RPMI8226 (cell line): ENCODE data around the gene DAB1.
"Not testable (repeated sequence)": the region's sequence is repeated elsewhere in the genome, so short reads cannot be mapped to it uniquely, and the experiment has no call there.

Experiments used
- DNase-seq: peaks from one replicate; pipeline ENCODE4 v3.0.0-alpha.2; 2015

Gene DAB1

GRCh38 chr1:57265104-57265503 lies 158.8 kb downstream of the DAB1 start:
- no peak for DNase-seq

GRCh38 chr1:57262472-57262871 lies 161.4 kb downstream of the DAB1 start:
- DNase-seq = no peak

DNA sequence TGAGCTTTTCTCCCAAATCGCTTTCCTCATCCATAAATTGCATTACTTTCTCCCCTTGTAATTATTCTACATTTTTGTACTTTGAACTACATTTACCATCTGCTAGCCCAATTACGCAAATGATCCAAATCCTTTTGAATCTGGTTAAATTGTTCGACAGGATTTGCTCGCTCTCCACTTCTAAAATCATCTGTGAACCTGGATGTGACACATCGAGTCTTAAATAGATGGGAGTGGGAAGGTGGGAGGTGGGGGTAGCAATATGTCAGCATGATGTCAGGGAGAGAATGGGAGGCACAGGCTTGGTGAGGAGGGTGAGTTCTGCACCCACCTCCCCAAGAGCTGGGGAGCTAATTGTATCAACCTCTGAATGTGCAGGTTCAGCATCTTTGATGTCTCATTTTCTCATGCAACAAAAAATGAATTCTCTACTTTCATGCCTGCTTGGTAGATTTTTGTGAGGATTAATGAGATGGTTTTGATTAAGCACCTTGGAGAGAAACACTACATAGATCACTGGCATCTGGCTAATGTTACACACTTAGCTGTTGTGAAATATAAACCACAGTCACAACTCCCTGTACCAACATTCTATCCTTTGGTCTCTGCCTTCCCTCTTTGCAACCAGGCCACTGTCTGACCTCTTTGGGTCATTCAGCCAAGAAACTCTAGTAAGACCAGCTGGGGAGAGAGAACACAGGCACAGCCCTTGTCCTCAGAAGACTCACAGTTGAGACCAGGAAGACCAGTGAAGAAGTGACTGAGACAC lies 165.1 kb downstream of the DAB1 start:
- DNase-seq = no peak

GRCh38 chr1:57255945-57256344 lies 167.9 kb downstream of the DAB1 start:
- DNase-seq = no peak

GRCh38 chr1:57254022-57254421 lies 169.8 kb downstream of the DAB1 start:
- DNase-seq = no peak

DNA sequence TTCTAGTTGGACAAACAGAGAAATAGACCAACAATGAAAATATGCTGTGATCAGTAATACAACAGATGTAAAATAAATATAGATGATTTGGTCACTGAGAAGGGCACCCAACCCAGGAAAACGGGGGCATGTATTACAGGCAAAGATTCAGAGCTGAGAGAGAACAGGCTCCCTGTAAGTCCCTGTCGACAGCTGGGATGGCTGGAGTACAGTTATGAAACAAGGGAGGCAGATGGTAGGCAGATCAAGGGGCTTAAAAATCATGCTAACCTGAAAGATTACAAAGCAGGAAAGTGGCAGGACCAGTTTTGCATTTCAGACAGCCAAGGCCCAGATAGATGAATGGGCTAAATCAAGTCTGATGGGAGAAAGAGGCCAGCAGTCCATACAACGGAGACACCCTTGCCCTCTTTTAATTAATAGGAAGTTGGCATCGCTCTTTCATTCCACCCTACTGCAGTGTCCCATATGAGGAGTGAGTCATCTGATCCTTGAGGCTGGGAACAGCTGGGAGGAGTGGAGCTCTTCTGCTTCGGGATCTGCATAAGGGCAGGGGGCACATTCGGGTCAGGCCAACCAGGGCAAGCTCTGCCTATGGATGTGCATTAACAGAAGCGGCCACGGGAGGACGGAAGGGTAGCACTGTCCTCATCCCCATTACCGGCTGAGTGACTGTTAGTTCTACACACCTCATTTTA lies 171.1 kb downstream of the DAB1 start:
- no peak for DNase-seq

- DNase-seq = no peak
Observed at GRCh38 chr1:57250021-57250420, 173.8 kb downstream of the DAB1 start.

GRCh38 chr1:57249511-57249910 lies 174.3 kb downstream of the DAB1 start:
- DNase-seq = no peak

DNA sequence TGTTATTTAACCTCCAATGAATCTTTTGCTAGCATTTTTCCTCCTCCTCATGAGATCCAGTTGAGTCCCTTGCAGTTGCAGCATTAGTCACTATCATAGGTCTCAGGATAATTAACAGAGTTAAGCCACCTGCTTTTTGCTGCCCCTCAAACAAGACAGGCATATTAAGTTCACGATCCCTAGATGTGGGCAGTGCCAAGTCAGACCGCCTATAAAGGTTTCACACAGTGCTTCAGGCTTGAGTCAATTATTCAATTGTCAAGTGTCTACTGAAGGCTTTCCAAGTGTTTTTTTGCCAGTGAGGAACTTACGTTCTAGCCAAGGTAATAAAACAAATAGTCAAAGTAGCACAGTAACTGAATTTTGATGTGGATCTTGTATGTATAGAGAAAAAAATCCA lies 175.0 kb downstream of the DAB1 start:
- DNase-seq = no peak

- no peak for DNase-seq
Observed at GRCh38 chr1:57238233-57238781, 185.6 kb downstream of the DAB1 start.

DNA sequence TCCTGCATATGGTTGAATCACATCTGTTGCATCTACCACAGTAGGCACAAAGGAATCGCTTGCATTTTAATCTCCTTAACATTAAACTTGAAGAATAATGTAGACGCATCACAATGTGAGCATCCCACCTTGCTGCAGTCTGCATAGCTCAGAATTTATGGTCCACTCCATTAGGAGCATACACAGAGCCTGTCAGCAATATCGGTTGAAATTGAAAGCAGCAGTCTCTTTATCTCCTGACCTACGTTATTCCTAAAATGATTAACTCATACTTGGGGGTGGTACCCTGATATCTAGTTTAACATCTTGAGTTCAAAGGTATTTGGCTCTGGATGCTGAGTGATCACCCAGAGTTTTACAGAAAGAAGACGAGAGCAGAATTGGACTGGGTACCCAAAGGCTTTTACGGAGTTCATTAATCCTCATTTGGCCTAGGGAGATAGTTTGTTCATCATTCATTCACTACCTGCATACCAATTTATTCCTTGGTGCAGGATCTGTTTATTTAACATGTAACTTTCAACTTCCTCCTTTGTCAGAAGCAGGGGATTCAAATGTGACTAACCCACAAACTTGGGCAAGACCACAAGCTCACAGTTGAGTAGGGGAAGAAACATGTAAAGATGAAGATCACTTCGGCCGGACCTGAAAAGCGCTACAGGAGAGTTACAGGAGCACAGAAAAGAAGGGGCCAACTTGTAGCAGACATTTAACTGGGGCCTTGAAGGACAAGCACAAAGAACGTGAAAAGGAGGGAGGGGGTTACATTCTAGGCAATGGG lies 187.9 kb downstream of the DAB1 start:
- DNase-seq = no peak

- DNase-seq = no peak
Observed at GRCh38 chr1:57234459-57234858, 189.4 kb downstream of the DAB1 start.

- no peak for DNase-seq
Observed at GRCh38 chr1:57232500-57232899, 191.4 kb downstream of the DAB1 start.

GRCh38 chr1:57229998-57230397 lies 193.9 kb downstream of the DAB1 start:
- no peak for DNase-seq

- no peak for DNase-seq
Observed at GRCh38 chr1:57229076-57229475, 194.8 kb downstream of the DAB1 start.

DNA sequence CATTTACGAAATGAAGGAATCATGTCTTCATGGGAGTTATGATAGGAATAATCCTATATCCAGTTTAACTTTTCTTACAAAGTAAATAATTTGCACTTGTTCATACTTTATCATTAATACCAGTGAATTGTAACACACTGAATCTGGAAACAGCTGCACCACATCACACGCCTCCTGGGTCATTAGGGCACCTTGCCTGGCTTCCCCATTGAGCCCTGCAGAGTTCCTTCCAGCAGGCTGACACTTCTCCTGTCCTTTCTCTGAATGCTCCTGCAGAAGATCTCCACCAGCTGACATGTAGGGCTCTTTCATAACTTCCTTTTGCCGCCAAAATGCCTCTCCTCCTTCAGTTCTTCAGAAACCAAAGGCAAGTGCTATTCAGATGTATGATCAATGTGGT lies 201.1 kb downstream of the DAB1 start:
- DNase-seq = no peak

DNA sequence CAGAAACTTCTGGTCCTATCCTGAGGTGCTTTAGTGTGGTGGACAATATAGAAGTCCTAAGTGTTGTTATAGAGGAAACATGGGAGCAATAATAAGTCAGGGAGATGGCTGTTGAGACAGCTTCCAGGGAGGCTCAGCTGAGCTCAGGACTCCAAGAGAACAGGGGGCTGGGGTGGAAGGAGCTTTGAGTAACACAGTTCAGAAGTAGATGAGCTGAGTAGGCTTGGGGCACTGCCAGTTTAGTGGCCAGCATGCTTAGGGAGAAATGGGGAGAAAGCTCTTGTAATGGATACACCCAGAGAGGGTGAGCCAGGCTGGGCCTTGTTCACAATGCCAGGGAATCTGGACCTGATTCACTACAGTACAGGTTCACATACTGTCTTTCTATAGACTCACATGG lies 201.6 kb downstream of the DAB1 start:
- DNase-seq = no peak

GRCh38 chr1:57220905-57221304 lies 203.0 kb downstream of the DAB1 start:
- not testable (repeated sequence) for DNase-seq

DNA sequence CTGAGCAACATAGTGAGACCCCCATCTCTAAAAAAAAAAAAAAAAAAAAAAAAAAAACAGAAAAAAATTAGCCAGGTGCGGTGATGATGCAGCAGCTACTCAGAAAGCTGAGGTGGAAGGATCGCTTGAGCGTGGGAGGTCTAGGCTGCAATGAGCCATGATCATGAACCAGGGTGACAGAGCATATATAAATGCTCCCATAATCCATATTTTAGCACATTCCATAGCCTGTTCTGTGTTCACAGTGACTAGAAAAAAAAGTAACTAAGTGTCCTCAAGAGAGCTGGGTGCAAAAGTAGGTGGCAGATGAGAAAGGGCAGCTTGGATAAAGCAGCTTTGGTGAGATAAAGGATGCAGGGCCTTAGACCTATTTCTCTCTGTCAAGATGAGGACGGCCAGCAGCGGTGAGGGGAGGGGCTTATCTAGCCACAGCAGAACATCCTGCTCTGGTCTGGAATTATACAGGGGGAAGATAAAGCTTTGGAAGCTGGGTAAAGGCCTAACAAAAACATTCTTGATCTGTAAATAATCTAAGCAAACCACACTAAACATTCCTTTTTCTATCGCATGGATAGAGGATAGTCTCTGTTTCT lies 205.3 kb downstream of the DAB1 start:
- DNase-seq = no peak

DNA sequence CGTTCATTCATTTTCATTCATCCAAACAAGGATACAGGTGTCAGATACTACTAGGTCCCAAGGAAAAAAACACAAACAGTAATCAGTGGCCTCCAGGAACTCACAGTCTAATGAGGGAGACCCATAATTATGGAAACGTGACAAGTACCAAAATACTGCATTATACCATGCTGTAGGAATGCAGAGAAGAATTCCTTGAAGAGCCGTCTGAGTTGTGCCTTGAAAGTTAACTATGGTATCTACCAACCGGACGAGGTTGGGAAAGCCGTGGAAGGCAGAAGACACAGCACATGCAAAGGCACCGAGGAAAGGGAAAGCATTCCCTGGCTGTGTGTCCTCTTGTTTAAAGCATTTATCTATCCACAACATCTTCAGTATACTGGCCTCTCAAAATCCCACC lies 206.0 kb downstream of the DAB1 start:
- DNase-seq = no peak

- no peak for DNase-seq
Observed at GRCh38 chr1:57214951-57215575, 208.8 kb downstream of the DAB1 start.

GRCh38 chr1:57210881-57211280 lies 213.0 kb downstream of the DAB1 start:
- no peak for DNase-seq

- no peak for DNase-seq
Observed at GRCh38 chr1:57209495-57209894, 214.4 kb downstream of the DAB1 start.
